Ovary (tissue), 3 donors: ENCODE measurements around the gene CDCA4.

Source experiments
- EP300 ChIP-seq: sonication (generic); formaldehyde crosslinking; IDR thresholded peaks from one replicate; pipeline ENCODE4 v1.6.1; 2017; ENCODE audit warnings: antibody characterized with exemption
- TF ChIP-seq, protein P1 (sequence below), 3 donors: fragments of 450-650 bp in 2 of 3; fragments of 200-600 bp in 1 of 3; IDR thresholded peaks; one replicate each; pipeline versions ENCODE4 v1.5.1 to v1.8.0; 2016 to 2022; ENCODE audit warnings: antibody characterized with exemption in 3 of 3, mild to moderate bottlenecking in 1 of 3
- donor health status: DM: no; HTN: no; CAD: no.

DNA sequence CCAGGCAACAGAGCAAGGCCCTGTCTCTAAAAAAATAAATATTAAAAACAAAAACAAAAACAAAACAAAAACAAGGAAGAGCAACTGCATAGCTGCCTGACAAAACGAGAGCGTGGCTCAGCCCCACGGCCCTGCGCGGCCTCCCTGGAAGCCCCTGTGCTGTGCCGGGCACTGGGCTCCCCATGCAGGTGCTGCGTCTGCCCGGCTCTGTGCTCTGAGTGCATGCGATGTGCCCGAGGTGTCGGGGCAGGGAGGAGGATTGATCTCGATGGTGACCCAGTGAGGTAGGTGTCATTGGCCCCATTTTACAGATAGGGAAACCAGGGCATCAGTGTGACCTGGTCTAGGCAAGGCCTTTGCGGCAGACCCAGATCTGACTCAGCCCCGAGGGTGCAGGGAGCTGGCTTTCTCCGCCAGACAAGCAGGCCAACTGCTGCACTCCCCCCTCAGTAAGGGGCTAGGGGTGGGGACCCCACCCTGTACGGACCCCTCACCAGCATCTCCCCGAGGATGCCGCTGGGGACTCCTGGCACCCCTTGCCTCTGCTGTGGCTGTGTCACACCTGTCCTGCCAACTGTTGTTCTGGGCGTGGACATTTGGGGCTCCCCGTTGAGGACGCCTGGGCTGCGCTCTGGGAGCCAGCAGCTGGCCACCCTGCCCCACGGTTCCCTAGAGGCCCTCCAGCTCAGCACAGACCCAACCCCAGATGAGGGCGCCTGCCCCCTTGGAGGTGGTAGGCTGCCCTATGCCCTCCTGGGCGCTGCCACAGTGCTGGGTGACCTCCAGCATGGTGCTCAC is 29.1 kb upstream of the CDCA4 start:
- TF ChIP-seq, protein P1, sequence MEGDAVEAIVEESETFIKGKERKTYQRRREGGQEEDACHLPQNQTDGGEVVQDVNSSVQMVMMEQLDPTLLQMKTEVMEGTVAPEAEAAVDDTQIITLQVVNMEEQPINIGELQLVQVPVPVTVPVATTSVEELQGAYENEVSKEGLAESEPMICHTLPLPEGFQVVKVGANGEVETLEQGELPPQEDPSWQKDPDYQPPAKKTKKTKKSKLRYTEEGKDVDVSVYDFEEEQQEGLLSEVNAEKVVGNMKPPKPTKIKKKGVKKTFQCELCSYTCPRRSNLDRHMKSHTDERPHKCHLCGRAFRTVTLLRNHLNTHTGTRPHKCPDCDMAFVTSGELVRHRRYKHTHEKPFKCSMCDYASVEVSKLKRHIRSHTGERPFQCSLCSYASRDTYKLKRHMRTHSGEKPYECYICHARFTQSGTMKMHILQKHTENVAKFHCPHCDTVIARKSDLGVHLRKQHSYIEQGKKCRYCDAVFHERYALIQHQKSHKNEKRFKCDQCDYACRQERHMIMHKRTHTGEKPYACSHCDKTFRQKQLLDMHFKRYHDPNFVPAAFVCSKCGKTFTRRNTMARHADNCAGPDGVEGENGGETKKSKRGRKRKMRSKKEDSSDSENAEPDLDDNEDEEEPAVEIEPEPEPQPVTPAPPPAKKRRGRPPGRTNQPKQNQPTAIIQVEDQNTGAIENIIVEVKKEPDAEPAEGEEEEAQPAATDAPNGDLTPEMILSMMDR (IDR thresholded peaks at IDR 0.05), result no peak
- TF ChIP-seq EP300, result no peak
